Astrocyte (in vitro differentiated cells and primary cell): ENCODE results near the gene CRYBA2.

Source experiments
- CTCF ChIP-seq: IDR thresholded peaks from 2 replicates; pipeline ENCODE4 v1.5.1; 2011; ENCODE audit warnings: low read depth, mild to moderate bottlenecking, inconsistent platforms, low read length, moderate library complexity; ENCODE audit not compliant: insufficient read depth
- EZH2 ChIP-seq: IDR thresholded peaks from 2 replicates; pipeline ENCODE4 v1.6.1; 2012; ENCODE audit warnings: mild to moderate bottlenecking, low read length, inconsistent platforms; ENCODE audit not compliant: insufficient read depth

DNA sequence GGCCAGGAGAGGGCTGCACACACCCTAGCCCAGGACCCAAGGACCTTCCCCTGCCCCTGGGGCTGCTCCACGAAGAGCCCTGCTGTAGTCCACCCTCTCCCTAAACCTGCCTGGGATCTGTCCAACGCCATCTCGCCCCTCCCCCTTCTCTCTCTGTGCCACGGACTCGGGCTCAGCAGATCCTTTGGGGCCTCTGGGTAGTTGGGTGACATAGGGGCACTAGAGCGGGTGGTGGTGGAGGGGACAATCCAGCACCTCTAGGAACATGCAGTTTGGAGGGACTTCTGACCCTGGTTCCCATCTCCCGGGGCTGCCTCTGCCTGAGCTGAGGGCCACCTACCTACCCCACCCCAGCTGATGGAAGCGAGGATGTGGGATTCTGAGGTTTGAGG, 7.3 kb upstream of the CRYBA2 start:
- TF ChIP-seq CTCF (no peak), EZH2 (no peak)
